ENCODE data around the gene GDA. TPM values are rescaled to one million over a fixed set of nuclear protein-coding genes. Genes with fewer than 3 reads are reported as not detected.

Gene GDA
- total RNA-seq, 2 donors from 2014 or later, result 22.2 to 23.0 TPM

GRCh38 chr9:72150127-72150526 lies 887 bp downstream of the GDA start:
- Histone ChIP-seq H3K9me3 (no peaks in the 10 kb centered on the region), H3K27me3 (no peaks in the 10 kb centered on the region), H3K27ac (peak overlapping the region; percentile 51), H3K4me3 (peak overlapping the region; percentile 54), H3K4me1 (no peaks in the 10 kb centered on the region), H3K36me3 (no peaks in the 10 kb centered on the region), H3K9ac (ENCODE audit: low read depth in 2 of 2, low read length in 2 of 2) (peak overlapping the region; percentile 70)
- intact Hi-C loops (cut with DNase I), result no loop called here
- DNase-seq, result no peak
- no peak for TF ChIP-seq CTCF (IDR thresholded peaks at IDR 0.05)

- no peaks in the 10 kb centered on the region for H3K9me3 ChIP-seq
- TF ChIP-seq CTCF (IDR thresholded peaks at IDR 0.05), result no peak
- intact Hi-C loops (cut with DNase I), result no loop called here
- H3K9ac ChIP-seq (ENCODE audit: low read depth in 2 of 2, low read length in 2 of 2), result no peak overlapping the region
- H3K36me3 ChIP-seq, result no peaks in the 10 kb centered on the region
- no peaks in the 10 kb centered on the region for H3K27me3 ChIP-seq
- peak overlapping the region; percentile 16 for H3K4me3 ChIP-seq
- no peak overlapping the region for H3K27ac ChIP-seq
- H3K4me1 ChIP-seq, result no peaks in the 10 kb centered on the region
- DNase-seq, result no peak
These were observed 1.4 kb downstream of the GDA start for GRCh38 chr9:72150661-72151060.

GRCh38 chr9:72151104-72151503 lies 1.9 kb downstream of the GDA start:
- H3K4me3 ChIP-seq, result peak overlapping the region; percentile 16
- no peaks in the 10 kb centered on the region for H3K27me3 ChIP-seq
- no peak overlapping the region for H3K9ac ChIP-seq (ENCODE audit: low read depth in 2 of 2, low read length in 2 of 2)
- TF ChIP-seq CTCF (IDR thresholded peaks at IDR 0.05), result no peak
- H3K9me3 ChIP-seq, result no peaks in the 10 kb centered on the region
- H3K27ac ChIP-seq, result no peak overlapping the region
- H3K36me3 ChIP-seq, result no peaks in the 10 kb centered on the region
- intact Hi-C loops (cut with DNase I), result no loop called here
- no peak for DNase-seq
- no peaks in the 10 kb centered on the region for H3K4me1 ChIP-seq

GRCh38 chr9:72154468-72155285 lies 5.4 kb downstream of the GDA start:
- Histone ChIP-seq H3K9ac (ENCODE audit: low read depth in 2 of 2, low read length in 2 of 2) (no peak overlapping the region), H3K4me1 (no peaks in the 10 kb centered on the region), H3K9me3 (no peaks in the 10 kb centered on the region), H3K4me3 (no peak overlapping the region), H3K27ac (peak overlapping the region; percentile 75), H3K27me3 (no peaks in the 10 kb centered on the region), H3K36me3 (no peaks in the 10 kb centered on the region)
- intact Hi-C loops (cut with DNase I), result no loop called here
- DNase-seq, result peak; percentile 82
- TF ChIP-seq CTCF (IDR thresholded peaks at IDR 0.05), result no peak

- no peak for TF ChIP-seq CTCF (IDR thresholded peaks at IDR 0.05)
- no peaks in the 10 kb centered on the region for H3K27me3 ChIP-seq
- no peaks in the 10 kb centered on the region for H3K36me3 ChIP-seq
- H3K4me1 ChIP-seq, result no peaks in the 10 kb centered on the region
- no peaks in the 10 kb centered on the region for H3K9me3 ChIP-seq
- H3K9ac ChIP-seq (ENCODE audit: low read depth in 2 of 2, low read length in 2 of 2), result no peak overlapping the region
- DNase-seq, result no peak
- intact Hi-C loops (cut with DNase I), result no loop called here
- no peak overlapping the region for H3K4me3 ChIP-seq
- peak overlapping the region; percentile 47 for H3K27ac ChIP-seq
These were observed 6.1 kb downstream of the GDA start for GRCh38 chr9:72155301-72155700.
